NB4 (cell line): ENCODE results near the gene FUCA1.

Source experiments
- CTCF ChIP-seq: IDR thresholded peaks from one replicate; pipeline ENCODE4 v1.5.1; 2012; ENCODE audit warnings: low read depth, low read length
- MYC ChIP-seq: IDR thresholded peaks from 2 replicates; pipeline ENCODE4 v1.6.1; 2011; ENCODE audit warnings: low read depth, low read length
- POLR2A ChIP-seq: IDR thresholded peaks from 2 replicates; pipeline ENCODE4 v1.6.1; 2011; ENCODE audit warnings: mild to moderate bottlenecking; ENCODE audit not compliant: insufficient read length; ENCODE audit errors: extremely low read depth

DNA sequence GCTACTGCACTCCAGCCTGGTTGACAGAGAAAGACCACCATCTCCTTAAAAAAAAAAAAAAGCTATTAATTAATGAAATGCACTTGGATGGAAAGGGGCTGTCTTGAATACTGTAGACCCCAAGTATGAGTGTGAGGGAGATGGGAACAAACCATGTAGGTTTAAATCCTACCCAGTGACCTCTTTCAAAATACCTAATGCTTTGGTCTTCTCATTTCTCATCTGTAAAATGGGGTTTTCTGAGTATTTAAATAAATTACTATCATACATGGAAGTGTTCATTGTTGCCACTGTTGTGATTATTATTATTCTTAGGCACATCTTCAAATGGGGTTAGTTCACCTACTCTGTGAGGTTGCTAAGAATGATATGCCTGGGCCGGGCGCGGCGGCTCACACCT is 17.1 kb upstream of the FUCA1 start:
- no peak for TF ChIP-seq CTCF
- TF ChIP-seq POLR2A, result no peak
- no peak for TF ChIP-seq MYC
